Neural progenitor cell (in vitro differentiated cells): Measurements from ENCODE around the gene COX17. TPM values are rescaled to one million over a fixed set of nuclear protein-coding genes. Genes with fewer than 3 reads are reported as not detected.
"Not testable (repeated sequence)": the region's sequence is repeated elsewhere in the genome, so short reads cannot be mapped to it uniquely, and the experiment has no call there.

Experiments
- DNase-seq: peaks from one replicate; pipeline ENCODE4 v3.0.0-alpha.2; 2016; ENCODE audit warnings: low spot score
- H2AFZ ChIP-seq: fragments of 200-600 bp; sonication (generic); replicated peaks from 2 replicates; pipeline ENCODE4 v1.6.1; 2016; ENCODE audit warnings: antibody characterized with exemption
- H3F3A ChIP-seq: fragments of 200-600 bp; sonication (generic); 2 replicates; pipeline ENCODE4 v1.6.1; 2016; ENCODE audit warnings: antibody characterized with exemption, low read depth
- H3K27ac ChIP-seq: fragments of 200-600 bp; sonication (generic); 2 replicates; pipeline ENCODE4 v1.5.1; 2016; ENCODE audit warnings: mild to moderate bottlenecking
- H3K27me3 ChIP-seq: fragments of 200-600 bp; sonication (generic); 2 replicates; pipeline ENCODE4 v1.6.1; 2016; ENCODE audit warnings: mild to moderate bottlenecking, moderate library complexity
- H3K36me3 ChIP-seq: fragments of 200-600 bp; sonication (generic); 2 replicates; pipeline ENCODE4 v1.5.1; 2016
- H3K4me1 ChIP-seq: fragments of 200-600 bp; sonication (generic); 2 replicates; pipeline ENCODE4 v1.6.1; 2016; ENCODE audit warnings: mixed run types
- H3K4me2 ChIP-seq: fragments of 200-600 bp; sonication (generic); 2 replicates; pipeline ENCODE4 v1.6.1; 2016
- H3K4me3 ChIP-seq: fragments of 200-600 bp; sonication (generic); 2 replicates; pipeline ENCODE4 v1.5.1; 2016
- H3K79me2 ChIP-seq: fragments of 200-600 bp; sonication (generic); 2 replicates; pipeline ENCODE4 v1.6.1; 2016; ENCODE audit warnings: low read depth
- H3K9ac ChIP-seq: fragments of 200-600 bp; sonication (generic); 2 replicates; pipeline ENCODE4 v1.6.1; 2016
- H3K9me3 ChIP-seq: fragments of 200-600 bp; sonication (generic); 2 replicates; pipeline ENCODE4 v1.5.1; 2016; ENCODE audit warnings: low read depth
- H4K20me1 ChIP-seq: fragments of 200-600 bp; sonication (generic); 2 replicates; pipeline ENCODE4 v1.6.1; 2016; ENCODE audit warnings: low read depth
- H3K27ac Mint-ChIP-seq: 3 replicates; pipeline ENCODE4 v1.8.0; 2021; ENCODE audit warnings: mixed read lengths
- H3K27me3 Mint-ChIP-seq: 2 replicates; pipeline ENCODE4 v1.8.0; 2022; ENCODE audit warnings: low read depth, mild to moderate bottlenecking, inconsistent platforms, moderate library complexity, mixed read lengths; ENCODE audit not compliant: insufficient read depth
- H3K36me3 Mint-ChIP-seq: 3 replicates; pipeline ENCODE4 v1.8.0; 2021; ENCODE audit warnings: mixed read lengths
- H3K4me1 Mint-ChIP-seq: 3 replicates; pipeline ENCODE4 v1.8.0; 2021; ENCODE audit warnings: mixed read lengths
- H3K4me3 Mint-ChIP-seq: 3 replicates; pipeline ENCODE4 v1.8.0; 2021; ENCODE audit warnings: mild to moderate bottlenecking, moderate library complexity, mixed read lengths
- H3K9me3 Mint-ChIP-seq: 3 replicates; pipeline ENCODE4 v1.8.0; 2020; ENCODE audit warnings: mixed read lengths
- EZH2 ChIP-seq: fragments of 200-600 bp; sonication (generic); IDR thresholded peaks from 2 replicates; pipeline ENCODE4 v1.6.1; 2017; ENCODE audit warnings: antibody characterized with exemption, mild to moderate bottlenecking, moderate library complexity
- EZH2phosphoT487 ChIP-seq: fragments of 200-600 bp; sonication (generic); IDR thresholded peaks from 2 replicates; pipeline ENCODE4 v1.6.1; 2017; ENCODE audit warnings: antibody characterized with exemption
- total RNA-seq: library from RNA; depleted of rRNA; stranded (reverse); fragments of >200 nt; gene quantifications from 2 replicates; pipeline ENCODE4 v1.2.3, GENCODE V29; 2015; ENCODE audit warnings: low replicate concordance
- TF ChIP-seq, protein P1 (sequence below): fragments of 200-600 bp; sonication (generic); IDR thresholded peaks from 2 replicates; pipeline ENCODE4 v1.5.1; 2017; ENCODE audit warnings: antibody characterized with exemption, mild to moderate bottlenecking

The COX17 gene
- total RNA-seq, 1 donor from 2014 or later, result 20.9 TPM

DNA sequence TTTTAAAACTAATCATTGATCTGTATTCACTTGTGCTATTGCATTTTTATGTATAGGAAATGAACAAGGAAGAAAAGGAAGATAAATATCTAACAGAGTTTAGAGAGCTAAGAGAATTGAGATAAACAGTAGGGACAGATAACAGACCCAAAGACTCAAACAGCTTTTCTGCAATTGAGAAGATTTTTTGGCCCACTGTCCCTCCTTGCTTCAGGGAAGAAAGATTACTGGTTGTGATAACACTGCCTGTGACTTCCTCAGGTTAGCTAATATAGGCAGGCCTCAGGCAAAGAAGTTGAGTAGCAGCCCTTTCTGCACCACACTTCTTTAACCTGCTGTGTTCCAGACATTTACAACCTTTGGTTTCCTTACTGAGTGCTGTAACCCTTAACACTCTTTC, 2.7 kb upstream of the COX17 start:
- H2AFZ ChIP-seq, result no peak overlapping the region
- H3K4me1 ChIP-seq, result peaks cover 10% of the 10 kb centered on the region
- no peak overlapping the region for H3K4me3 ChIP-seq
- H3K79me2 ChIP-seq, result peaks cover 19% of the 10 kb centered on the region
- peaks cover 6% of the 10 kb centered on the region for H3K27me3 Mint-ChIP-seq
- H3K9me3 Mint-ChIP-seq, result no peaks in the 10 kb centered on the region
- DNase-seq, result no peak
- H3K4me3 Mint-ChIP-seq, result no peak overlapping the region
- H3K4me2 ChIP-seq, result no peak overlapping the region
- TF ChIP-seq EZH2 (no peak), EZH2phosphoT487 (no peak)
- TF ChIP-seq, protein P1, sequence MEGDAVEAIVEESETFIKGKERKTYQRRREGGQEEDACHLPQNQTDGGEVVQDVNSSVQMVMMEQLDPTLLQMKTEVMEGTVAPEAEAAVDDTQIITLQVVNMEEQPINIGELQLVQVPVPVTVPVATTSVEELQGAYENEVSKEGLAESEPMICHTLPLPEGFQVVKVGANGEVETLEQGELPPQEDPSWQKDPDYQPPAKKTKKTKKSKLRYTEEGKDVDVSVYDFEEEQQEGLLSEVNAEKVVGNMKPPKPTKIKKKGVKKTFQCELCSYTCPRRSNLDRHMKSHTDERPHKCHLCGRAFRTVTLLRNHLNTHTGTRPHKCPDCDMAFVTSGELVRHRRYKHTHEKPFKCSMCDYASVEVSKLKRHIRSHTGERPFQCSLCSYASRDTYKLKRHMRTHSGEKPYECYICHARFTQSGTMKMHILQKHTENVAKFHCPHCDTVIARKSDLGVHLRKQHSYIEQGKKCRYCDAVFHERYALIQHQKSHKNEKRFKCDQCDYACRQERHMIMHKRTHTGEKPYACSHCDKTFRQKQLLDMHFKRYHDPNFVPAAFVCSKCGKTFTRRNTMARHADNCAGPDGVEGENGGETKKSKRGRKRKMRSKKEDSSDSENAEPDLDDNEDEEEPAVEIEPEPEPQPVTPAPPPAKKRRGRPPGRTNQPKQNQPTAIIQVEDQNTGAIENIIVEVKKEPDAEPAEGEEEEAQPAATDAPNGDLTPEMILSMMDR, result no peak
- no peaks in the 10 kb centered on the region for H3K9me3 ChIP-seq
- H3K36me3 ChIP-seq, result peaks cover 3% of the 10 kb centered on the region
- H3K27me3 ChIP-seq, result no peaks in the 10 kb centered on the region
- no peak overlapping the region for H3K27ac ChIP-seq
- H3K9ac ChIP-seq, result no peak overlapping the region
- H3K36me3 Mint-ChIP-seq, result no peaks in the 10 kb centered on the region
- H4K20me1 ChIP-seq, result no peaks in the 10 kb centered on the region
- no peak overlapping the region for H3K27ac Mint-ChIP-seq
- no peaks in the 10 kb centered on the region for H3F3A ChIP-seq
- peaks cover 21% of the 10 kb centered on the region for H3K4me1 Mint-ChIP-seq

DNA sequence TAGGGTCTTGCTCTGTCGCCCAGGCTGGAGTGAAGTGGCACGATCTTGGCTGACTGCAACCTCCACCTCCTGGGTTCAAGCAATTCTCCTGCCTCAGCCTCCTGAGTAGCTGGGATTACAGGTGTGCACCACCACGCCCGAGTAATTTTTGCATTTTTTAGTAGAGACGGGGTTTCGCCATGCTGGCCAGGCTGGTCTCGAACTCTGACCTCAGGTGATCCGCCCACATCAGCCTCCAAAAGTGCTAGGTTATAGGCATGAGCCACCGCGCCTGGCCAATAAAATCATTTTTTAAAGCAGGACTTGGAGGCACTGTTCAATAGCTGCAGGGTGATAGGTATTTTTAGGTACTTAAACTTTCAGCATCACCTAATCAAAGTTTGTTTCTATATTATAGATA, 1.0 kb upstream of the COX17 start:
- not testable (repeated sequence) for H3K36me3 Mint-ChIP-seq, H3K9me3 ChIP-seq, H3K27ac Mint-ChIP-seq, H3K9ac ChIP-seq, H3K36me3 ChIP-seq, H3K4me3 ChIP-seq, H2AFZ ChIP-seq, H3K27me3 Mint-ChIP-seq, DNase-seq, H3K4me2 ChIP-seq, H3K27me3 ChIP-seq, H3F3A ChIP-seq, H3K27ac ChIP-seq, H4K20me1 ChIP-seq, H3K4me3 Mint-ChIP-seq, H3K9me3 Mint-ChIP-seq
- peaks cover 20% of the 10 kb centered on the region for H3K79me2 ChIP-seq
- peaks cover 10% of the 10 kb centered on the region for H3K4me1 ChIP-seq
- peaks cover 21% of the 10 kb centered on the region for H3K4me1 Mint-ChIP-seq

DNA sequence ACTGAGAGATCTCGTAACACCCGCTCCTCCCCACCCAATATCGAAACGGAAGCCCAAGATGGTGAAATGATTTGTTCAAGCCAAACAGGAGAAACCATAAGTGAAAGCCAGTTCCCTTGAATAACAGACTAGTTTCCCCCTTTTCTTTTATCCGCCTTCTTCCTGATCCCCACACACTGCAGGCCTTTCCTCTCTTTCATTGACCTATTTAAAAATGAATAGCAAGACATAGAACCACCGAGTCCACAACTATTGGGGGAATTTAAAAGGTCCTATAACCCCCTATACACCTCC, 382 bp upstream of the COX17 start:
- H3K4me2 ChIP-seq, result peak overlapping the region; percentile 92
- H3K4me3 Mint-ChIP-seq, result peak overlapping the region; percentile 96
- peaks cover 6% of the 10 kb centered on the region for H3K36me3 Mint-ChIP-seq
- no peaks in the 10 kb centered on the region for H3K9me3 Mint-ChIP-seq
- H3K79me2 ChIP-seq, result peaks cover 20% of the 10 kb centered on the region
- H3K27me3 Mint-ChIP-seq, result peaks cover 5% of the 10 kb centered on the region
- no peak for TF ChIP-seq EZH2
- TF ChIP-seq, protein P1, result no peak
- no peak for TF ChIP-seq EZH2phosphoT487
- no peak overlapping the region for H3K27ac ChIP-seq
- H3K4me1 Mint-ChIP-seq, result peaks cover 21% of the 10 kb centered on the region
- no peaks in the 10 kb centered on the region for H3F3A ChIP-seq
- H3K27ac Mint-ChIP-seq, result peak overlapping the region; percentile 70
- H3K9me3 ChIP-seq, result no peaks in the 10 kb centered on the region
- peak overlapping the region; percentile 80 for H3K4me3 ChIP-seq
- H4K20me1 ChIP-seq, result no peaks in the 10 kb centered on the region
- no peak overlapping the region for H3K9ac ChIP-seq
- H3K27me3 ChIP-seq, result no peaks in the 10 kb centered on the region
- H3K4me1 ChIP-seq, result peaks cover 10% of the 10 kb centered on the region
- DNase-seq, result no peak
- H2AFZ ChIP-seq, result peak overlapping the region; percentile 90
- H3K36me3 ChIP-seq, result peaks cover 8% of the 10 kb centered on the region

DNA sequence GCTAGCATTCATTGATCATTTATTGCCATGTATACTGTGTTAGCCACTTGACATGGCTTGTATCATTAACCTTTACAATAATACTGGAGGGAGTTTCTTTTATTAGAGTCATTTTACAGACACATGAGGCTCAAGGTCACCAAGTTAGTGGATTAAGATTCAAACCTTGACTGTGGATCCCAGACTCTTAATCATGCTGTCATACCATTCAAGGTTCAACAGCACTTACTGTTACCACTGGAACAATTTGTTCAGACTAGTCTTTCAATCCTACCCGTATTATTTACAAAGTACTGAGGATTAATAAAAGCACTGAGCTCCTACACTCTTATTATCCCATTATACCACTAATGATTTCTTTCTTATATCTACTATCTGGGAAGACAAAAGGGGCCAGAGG, 1.2 kb downstream of the COX17 start:
- peak overlapping the region; percentile 80 for H3K4me3 ChIP-seq

More for the DNA sequence above, 1.2 kb downstream of the COX17 start:
- peak overlapping the region; percentile 92 for H3K4me2 ChIP-seq
- H3K9ac ChIP-seq, result peak overlapping the region; percentile 37
- no peaks in the 10 kb centered on the region for H3K9me3 ChIP-seq
- no peaks in the 10 kb centered on the region for H3K27me3 ChIP-seq
- H3K27ac ChIP-seq, result no peak overlapping the region
- peak overlapping the region; percentile 96 for H3K4me3 Mint-ChIP-seq
- H4K20me1 ChIP-seq, result no peaks in the 10 kb centered on the region
- H3K27ac Mint-ChIP-seq, result no peak overlapping the region
- DNase-seq, result no peak
- H2AFZ ChIP-seq, result no peak overlapping the region
- TF ChIP-seq EZH2phosphoT487, result no peak
- TF ChIP-seq, protein P1, result no peak
- no peak for TF ChIP-seq EZH2
- peaks cover 20% of the 10 kb centered on the region for H3K79me2 ChIP-seq
- peaks cover 9% of the 10 kb centered on the region for H3K36me3 Mint-ChIP-seq
- peaks cover 21% of the 10 kb centered on the region for H3K4me1 Mint-ChIP-seq
- peaks cover 16% of the 10 kb centered on the region for H3K36me3 ChIP-seq
- H3K9me3 Mint-ChIP-seq, result no peaks in the 10 kb centered on the region
- H3K27me3 Mint-ChIP-seq, result peaks cover 2% of the 10 kb centered on the region
- peaks cover 10% of the 10 kb centered on the region for H3K4me1 ChIP-seq
- no peaks in the 10 kb centered on the region for H3F3A ChIP-seq
